GM18907 (cell line): Measurements from ENCODE around the gene PRR35.
"Not testable (repeated sequence)": the region's sequence is repeated elsewhere in the genome, so short reads cannot be mapped to it uniquely, and the experiment has no call there.

Experiments used
- ATAC-seq: cut with Tn5 transposase; IDR thresholded peaks from one replicate; pipeline ENCODE4 v1.9.1; 2021; ENCODE audit warnings: mild to moderate bottlenecking, moderate library complexity; ENCODE audit not compliant: unreplicated experiment

PRR35 gene

GRCh38 chr16:591892-592517 is 31.8 kb downstream of the PRR35 start:
- ATAC-seq: no peak

- ATAC-seq: no peak
These were observed 32.5 kb downstream of the PRR35 start for GRCh38 chr16:592518-593306.

- ATAC-seq: no peak
These were observed 33.2 kb downstream of the PRR35 start for GRCh38 chr16:593406-593805.

- no peak for ATAC-seq
These were observed 33.6 kb downstream of the PRR35 start for GRCh38 chr16:593807-594206.

- no peak for ATAC-seq
These were observed 34.9 kb downstream of the PRR35 start for GRCh38 chr16:595094-595528.

GRCh38 chr16:595942-596735 is 35.9 kb downstream of the PRR35 start:
- no peak for ATAC-seq

- no peak for ATAC-seq
These were observed 36.5 kb downstream of the PRR35 start for GRCh38 chr16:596736-597060.

GRCh38 chr16:597655-598054 is 37.5 kb downstream of the PRR35 start:
- ATAC-seq: not testable (repeated sequence)

- ATAC-seq: no peak
These were observed 38.9 kb downstream of the PRR35 start for GRCh38 chr16:598823-599739.

GRCh38 chr16:600781-601180 is 40.6 kb downstream of the PRR35 start:
- no peak for ATAC-seq

- no peak for ATAC-seq
These were observed 43.7 kb downstream of the PRR35 start for GRCh38 chr16:603933-604332.

GRCh38 chr16:606656-607307 is 46.6 kb downstream of the PRR35 start:
- ATAC-seq: no peak

- ATAC-seq: no peak
These were observed 47.8 kb downstream of the PRR35 start for GRCh38 chr16:608019-608418.

- no peak for ATAC-seq
These were observed 49.1 kb downstream of the PRR35 start for GRCh38 chr16:609316-609715.

GRCh38 chr16:609984-610383 is 49.8 kb downstream of the PRR35 start:
- no peak for ATAC-seq

- ATAC-seq: no peak
These were observed 50.6 kb downstream of the PRR35 start for GRCh38 chr16:610513-611381.

- ATAC-seq: no peak
These were observed 54.9 kb downstream of the PRR35 start for GRCh38 chr16:615122-615521.
